Retinal pigment epithelial cell (primary cell): Measurements from ENCODE around the gene SORCS2.

Experiments used
- DNase-seq: peaks from one replicate; pipeline ENCODE4 v3.0.0-alpha.2; 2010; ENCODE audit warnings: low read depth
- H3K4me3 ChIP-seq: 2 replicates; pipeline ENCODE4 v1.5.1; 2011; ENCODE audit warnings: mild to moderate bottlenecking, low read length, control low read depth, moderate library complexity
- CTCF ChIP-seq: conservative IDR thresholded peaks from 2 replicates; pipeline ENCODE4 v1.5.1; 2011; ENCODE audit warnings: low read depth, low read length, control low read depth, inconsistent platforms

SORCS2 gene

GRCh38 chr4:7658341-7659204 lies 466.2 kb downstream of the SORCS2 start:
- DNase-seq: no peak
- TF ChIP-seq CTCF: no peak
- no peak overlapping the region for H3K4me3 ChIP-seq

- no peak for DNase-seq
- TF ChIP-seq CTCF: no peak
- H3K4me3 ChIP-seq: no peak overlapping the region
Observed at GRCh38 chr4:7659429-7660175, 467.3 kb downstream of the SORCS2 start.

- no peak for TF ChIP-seq CTCF
- no peak for DNase-seq
Observed at GRCh38 chr4:7660176-7661039, 468.1 kb downstream of the SORCS2 start.

GRCh38 chr4:7661066-7661748 lies 468.9 kb downstream of the SORCS2 start:
- no peak for TF ChIP-seq CTCF
- H3K4me3 ChIP-seq: no peak overlapping the region
- DNase-seq: no peak

More at GRCh38 chr4:7660176-7661039, 468.1 kb downstream of the SORCS2 start:
- H3K4me3 ChIP-seq: no peak overlapping the region

- no peak for TF ChIP-seq CTCF
Observed at GRCh38 chr4:7661846-7662506, 469.6 kb downstream of the SORCS2 start.

GRCh38 chr4:7662507-7662846 lies 470.1 kb downstream of the SORCS2 start:
- H3K4me3 ChIP-seq: no peak overlapping the region
- DNase-seq: no peak
- no peak for TF ChIP-seq CTCF

More at GRCh38 chr4:7661846-7662506, 469.6 kb downstream of the SORCS2 start:
- H3K4me3 ChIP-seq: no peak overlapping the region
- no peak for DNase-seq
